CD14-positive monocyte (primary cell): Measurements from ENCODE around the gene VSIR. TPM values are rescaled to one million over a fixed set of nuclear protein-coding genes. Genes with fewer than 3 reads are reported as not detected.

Experiments used
- DNase-seq, 3 donors: peaks; one replicate each; pipeline ENCODE4 v3.0.0-alpha.2; 2011 to 2022
- H2AFZ ChIP-seq: 2 replicates; pipeline ENCODE4 v1.6.0; 2012; ENCODE audit warnings: mild to moderate bottlenecking, low read depth, low read length, inconsistent platforms; ENCODE audit not compliant: insufficient read depth, poor library complexity, severe bottlenecking
- H3K27ac ChIP-seq, 2 donors: 1 replicate in 1 of 2; 2 replicates in 1 of 2; pipeline ENCODE4 v1.5.1; 2012 to 2013; ENCODE audit warnings: low read length in 2 of 2, control low read depth in 1 of 2, inconsistent platforms in 1 of 2, low read depth in 1 of 2, mild to moderate bottlenecking in 1 of 2
- H3K27me3 ChIP-seq, 2 donors: one replicate each; pipeline versions ENCODE4 v1.6.0 to v1.6.1; 2011 to 2013; ENCODE audit warnings: low read length in 2 of 2; ENCODE audit not compliant: control insufficient read depth in 2 of 2, insufficient read depth in 2 of 2
- H3K36me3 ChIP-seq, 2 donors: replicated peaks in 1 of 2; 1 replicate in 1 of 2; 2 replicates in 1 of 2; pipeline versions ENCODE4 v1.5.1 to v1.6.1; 2012 to 2013; ENCODE audit warnings: low read length in 2 of 2, control low read depth in 1 of 2, inconsistent platforms in 1 of 2, mild to moderate bottlenecking in 1 of 2; ENCODE audit not compliant: insufficient read depth in 2 of 2, control insufficient read depth in 1 of 2
- H3K4me1 ChIP-seq, 2 donors: 1 replicate in 1 of 2; 2 replicates in 1 of 2; pipeline versions ENCODE4 v1.5.1 to v1.6.1; 2012 to 2013; ENCODE audit warnings: low read length in 2 of 2, control low read depth in 1 of 2, inconsistent platforms in 1 of 2, mild to moderate bottlenecking in 1 of 2, moderate library complexity in 1 of 2; ENCODE audit not compliant: insufficient read depth in 2 of 2, control insufficient read depth in 1 of 2
- H3K4me2 ChIP-seq: replicated peaks from 2 replicates; pipeline ENCODE3; 2012; ENCODE audit warnings: low read length, moderate library complexity, mild to moderate bottlenecking; ENCODE audit not compliant: poor library complexity, severe bottlenecking; ENCODE audit errors: extremely low read depth
- H3K4me3 ChIP-seq, 3 experiments: fragments of 200-600 bp in 1 of 3; sonication (generic) in 1 of 3; replicated peaks in 1 of 3; 1 replicate in 2 of 3; 2 replicates in 1 of 3; pipeline ENCODE4 v1.5.1; 2011 to 2013; ENCODE audit warnings: low read length in 3 of 3, mild to moderate bottlenecking in 3 of 3, control low read depth in 2 of 3, low read depth in 2 of 3, inconsistent platforms in 1 of 3, moderate library complexity in 1 of 3
- H3K79me2 ChIP-seq: 2 replicates; pipeline ENCODE4 v1.6.0; 2012; ENCODE audit warnings: mild to moderate bottlenecking, control low read depth, inconsistent platforms, low read length, moderate library complexity; ENCODE audit not compliant: insufficient read depth
- H3K9ac ChIP-seq: 2 replicates; pipeline ENCODE4 v1.6.0; 2017; ENCODE audit warnings: low read length, mild to moderate bottlenecking; ENCODE audit not compliant: insufficient read depth, poor library complexity, severe bottlenecking
- H3K9me3 ChIP-seq, 2 donors: replicated peaks in 1 of 2; 1 replicate in 1 of 2; 2 replicates in 1 of 2; pipeline versions ENCODE4 v1.5.1 to v1.6.1; 2012 to 2013; ENCODE audit warnings: low read length in 2 of 2, control low read depth in 1 of 2; ENCODE audit not compliant: control insufficient read depth in 1 of 2, insufficient read depth in 1 of 2
- H4K20me1 ChIP-seq: 2 replicates; pipeline ENCODE4 v1.6.0; 2012; ENCODE audit warnings: mild to moderate bottlenecking, low read length, control low read depth, moderate library complexity; ENCODE audit not compliant: insufficient read depth
- H3K27ac Mint-ChIP-seq, 7 donors: one replicate each; pipeline ENCODE4 v1.8.0; 2020; ENCODE audit warnings: mild to moderate bottlenecking in 7 of 7, mixed read lengths in 7 of 7, moderate library complexity in 6 of 7, inconsistent platforms in 2 of 7
- H3K27me3 Mint-ChIP-seq, 3 donors: one replicate each; pipeline ENCODE4 v1.8.0; 2021 to 2022; ENCODE audit warnings: low read depth in 3 of 3, mild to moderate bottlenecking in 3 of 3, mixed read lengths in 3 of 3, moderate library complexity in 3 of 3, inconsistent platforms in 1 of 3
- H3K36me3 Mint-ChIP-seq, 2 donors: one replicate each; pipeline ENCODE4 v1.8.0; 2020; ENCODE audit warnings: mixed read lengths in 2 of 2, inconsistent platforms in 1 of 2, mild to moderate bottlenecking in 1 of 2
- H3K4me1 Mint-ChIP-seq: one replicate; pipeline ENCODE4 v1.8.0; 2020; ENCODE audit warnings: mild to moderate bottlenecking, mixed read lengths
- H3K4me3 Mint-ChIP-seq, 2 donors: one replicate each; pipeline ENCODE4 v1.8.0; 2020; ENCODE audit warnings: mild to moderate bottlenecking in 2 of 2, mixed read lengths in 2 of 2, moderate library complexity in 1 of 2
- H3K9me3 Mint-ChIP-seq, 7 donors: one replicate each; pipeline ENCODE4 v1.8.0; 2020 to 2022; ENCODE audit warnings: mixed read lengths in 7 of 7, mild to moderate bottlenecking in 6 of 7, moderate library complexity in 6 of 7, inconsistent platforms in 2 of 7
- CTCF ChIP-seq: fragments of 200-600 bp; IDR thresholded peaks from one replicate; pipeline ENCODE4 v1.8.0; 2022; ENCODE audit warnings: antibody characterized with exemption, mild to moderate bottlenecking
- WGBS: methylation state at CpG from one replicate; pipeline ENCODE4 v1.1.5; 2013; ENCODE audit warnings: missing lambda C conversion rate; ENCODE audit not compliant: insufficient coverage; 5-methylcytosine and 5-hydroxymethylcytosine counted together
- intact Hi-C, 2 donors: fragments of 100-400 bp; cut with micrococcal nuclease; formaldehyde crosslinking; loops; one replicate each; pipeline versions ENCODE4 v1.15.0 to v1.15.1; 2023
- polyA plus RNA-seq, 3 donors: library from polyadenylated mRNA; depleted of rRNA in 1 of 3; unstranded in 2 of 3; stranded (reverse) in 1 of 3; fragments of 300-500 nt in 2 of 3; fragments of >200 nt in 1 of 3; fragmentation: Illumina TruSeq in 2 of 3; gene quantifications; 1 replicate in 2 of 3; 2 replicates in 1 of 3; pipeline ENCODE4 v1.2.3, GENCODE V29; 2012 to 2021

The VSIR gene
- polyA plus RNA-seq, 3 donors: 635 to 1,133 (median 801) TPM

GRCh38 chr10:71718165-71718698 is 55.1 kb downstream of the VSIR start:
- DNase-seq: no peak
- no peak for TF ChIP-seq CTCF
- Mint-ChIP-seq H3K4me1 (peaks cover 96% of the 10 kb centered on the region), H3K36me3 (peaks cover 36 to 56% of the 10 kb centered on the region in 2 donors), H3K27ac (peak overlapping the region in 2 of 7 donors; percentile 50 to 63), H3K9me3 (peaks cover 0 to 3% (median 0%) of the 10 kb centered on the region in 7 donors), H3K27me3 (peaks cover 0 to 2% (median 1%) of the 10 kb centered on the region in 3 donors), H3K4me3 (peak overlapping the region in 1 of 2 donors; percentile 16)
- H3K27me3 ChIP-seq: no peaks in the 10 kb centered on the region
- H4K20me1 ChIP-seq: peaks cover 55% of the 10 kb centered on the region
- H3K79me2 ChIP-seq: peaks cover 57% of the 10 kb centered on the region
- peaks cover 67 to 80% of the 10 kb centered on the region in 2 donors for H3K4me1 ChIP-seq
- intact Hi-C loops: no loop called here
- peak overlapping the region; percentile 76 for H3K9ac ChIP-seq
- WGBS: 100% methylated on average over 1 of the region's 10 CpGs
- peak overlapping the region; percentile 96 for H3K4me2 ChIP-seq
- H3K4me3 ChIP-seq: peak overlapping the region in 1 of 3 experiments; percentile 89
- peaks cover 7 to 28% of the 10 kb centered on the region in 2 donors for H3K36me3 ChIP-seq
- no peaks in the 10 kb centered on the region for H3K9me3 ChIP-seq
- H2AFZ ChIP-seq: no peak overlapping the region
- peak overlapping the region; percentile 21 to 84 for H3K27ac ChIP-seq

- Histone ChIP-seq H3K9me3 (no peaks in the 10 kb centered on the region), H3K27ac (peak overlapping the region; percentile 49 to 84), H3K79me2 (peaks cover 62% of the 10 kb centered on the region), H3K4me2 (peak overlapping the region; percentile 96), H3K9ac (peak overlapping the region; percentile 76), H3K27me3 (no peaks in the 10 kb centered on the region), H3K4me1 (peaks cover 74 to 82% of the 10 kb centered on the region in 2 donors), H4K20me1 (peaks cover 55% of the 10 kb centered on the region), H3K36me3 (peaks cover 7 to 28% of the 10 kb centered on the region in 2 donors), H3K4me3 (peak overlapping the region; percentile 64 to 89 (median 75)), H2AFZ (no peak overlapping the region)
- peaks cover 96% of the 10 kb centered on the region for H3K4me1 Mint-ChIP-seq
- TF ChIP-seq CTCF: no peak
- WGBS: 100% methylated on average over 1 of the region's 2 CpGs
- H3K4me3 Mint-ChIP-seq: peak overlapping the region; percentile 95 to 98
- H3K9me3 Mint-ChIP-seq: peaks cover 0 to under 1% (median 0%) of the 10 kb centered on the region in 7 donors
- H3K36me3 Mint-ChIP-seq: peaks cover 36 to 56% of the 10 kb centered on the region in 2 donors
- H3K27me3 Mint-ChIP-seq: peaks cover 0 to 2% (median 1%) of the 10 kb centered on the region in 3 donors
- intact Hi-C loops: no loop called here
- peak overlapping the region; percentile 2 to 72 (median 60) for H3K27ac Mint-ChIP-seq
- no peak for DNase-seq
Measured at GRCh38 chr10:71717551-71717951, 55.8 kb downstream of the VSIR start.
